Measurements from ENCODE around the gene TMEM61. TPM values are rescaled to one million over a fixed set of nuclear protein-coding genes. Genes with fewer than 3 reads are reported as not detected.

TMEM61 gene
- total RNA-seq, 1 donor from 2014 or later = 2.9 TPM

- Mint-ChIP-seq H3K4me1 (ENCODE audit: unreplicated experiment) (peaks cover 21% of the 10 kb centered on the region), H3K4me3 (no peak overlapping the region), H3K27ac (no peak overlapping the region), H3K27me3 (peaks cover 4% of the 10 kb centered on the region), H3K9me3 (peaks cover 3% of the 10 kb centered on the region), H3K36me3 (no peaks in the 10 kb centered on the region)
- TF ChIP-seq CTCF (conservative IDR thresholded peaks at IDR 0.05) = no peak
- DNase-seq (ENCODE audit: extremely low spot score, unreplicated experiment) = no peak
These were observed 31.4 kb upstream of the TMEM61 start for GRCh38 chr1:54949053-54949452.

- TF ChIP-seq CTCF (conservative IDR thresholded peaks at IDR 0.05) = no peak
- Mint-ChIP-seq H3K36me3 (no peaks in the 10 kb centered on the region), H3K27ac (peak overlapping the region; percentile 64), H3K4me3 (peak overlapping the region; percentile 9), H3K9me3 (peaks cover 8% of the 10 kb centered on the region), H3K27me3 (peaks cover 2% of the 10 kb centered on the region), H3K4me1 (ENCODE audit: unreplicated experiment) (peaks cover 20% of the 10 kb centered on the region)
- DNase-seq (ENCODE audit: extremely low spot score, unreplicated experiment) = no peak
These were observed 30.4 kb upstream of the TMEM61 start for GRCh38 chr1:54950006-54950368.

- H3K27me3 Mint-ChIP-seq = no peaks in the 10 kb centered on the region
- peaks cover 16% of the 10 kb centered on the region for H3K4me1 Mint-ChIP-seq (ENCODE audit: unreplicated experiment)
- peak; percentile 78 for DNase-seq (ENCODE audit: extremely low spot score, unreplicated experiment)
- H3K36me3 Mint-ChIP-seq = no peaks in the 10 kb centered on the region
- H3K4me3 Mint-ChIP-seq = peak overlapping the region; percentile 70
- H3K27ac Mint-ChIP-seq = peak overlapping the region; percentile 64
- H3K9me3 Mint-ChIP-seq = peaks cover 8% of the 10 kb centered on the region
- peak; percentile 91 for TF ChIP-seq CTCF (conservative IDR thresholded peaks at IDR 0.05)
These were observed 29.9 kb upstream of the TMEM61 start for GRCh38 chr1:54950369-54951163.

- no peak for TF ChIP-seq CTCF (conservative IDR thresholded peaks at IDR 0.05)
- H3K27ac Mint-ChIP-seq = peak overlapping the region; percentile 64
- H3K36me3 Mint-ChIP-seq = no peaks in the 10 kb centered on the region
- DNase-seq (ENCODE audit: extremely low spot score, unreplicated experiment) = no peak
- H3K4me3 Mint-ChIP-seq = no peak overlapping the region
- peaks cover 16% of the 10 kb centered on the region for H3K4me1 Mint-ChIP-seq (ENCODE audit: unreplicated experiment)
- no peaks in the 10 kb centered on the region for H3K27me3 Mint-ChIP-seq
- peaks cover 8% of the 10 kb centered on the region for H3K9me3 Mint-ChIP-seq
These were observed 28.6 kb upstream of the TMEM61 start for GRCh38 chr1:54951810-54952226.

GRCh38 chr1:54952950-54953718 lies 27.3 kb upstream of the TMEM61 start:
- Mint-ChIP-seq H3K4me1 (ENCODE audit: unreplicated experiment) (peaks cover 16% of the 10 kb centered on the region), H3K4me3 (no peak overlapping the region), H3K36me3 (no peaks in the 10 kb centered on the region), H3K9me3 (peaks cover 12% of the 10 kb centered on the region), H3K27ac (no peak overlapping the region), H3K27me3 (no peaks in the 10 kb centered on the region)
- DNase-seq (ENCODE audit: extremely low spot score, unreplicated experiment) = no peak
- no peak for TF ChIP-seq CTCF (conservative IDR thresholded peaks at IDR 0.05)
